TTC549 (cell line): Measurements from ENCODE around the gene PCSK5.

ENCODE experiments used
- FAIRE-seq: peaks from 2 replicates; lab custom pipeline; 2012; peaks lifted over from hg19 to GRCh38; lab: Jason Lieb, UNC

Gene PCSK5

DNA sequence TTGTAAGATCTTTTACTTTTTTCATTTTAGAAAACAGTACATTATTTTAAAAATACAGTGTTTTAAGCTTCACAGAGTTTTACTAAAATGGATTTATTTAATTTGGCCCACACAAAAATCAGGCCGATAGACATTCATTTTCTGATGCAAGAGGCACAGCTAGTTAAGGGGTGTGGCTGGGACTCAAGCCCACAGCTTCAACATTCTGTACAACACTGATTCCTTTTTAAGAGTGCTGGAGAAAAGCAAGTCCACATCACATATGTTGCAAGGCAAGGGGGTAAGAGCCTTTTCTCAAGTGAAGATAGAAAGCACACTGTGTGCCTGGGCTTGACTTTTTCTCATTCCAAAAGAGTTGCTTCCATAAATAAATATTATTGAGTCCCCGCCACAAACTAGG is 307.9 kb downstream of the PCSK5 start:
- no peak for FAIRE-seq

GRCh38 chr9:76200315-76200714 is 309.8 kb downstream of the PCSK5 start:
- no peak for FAIRE-seq

DNA sequence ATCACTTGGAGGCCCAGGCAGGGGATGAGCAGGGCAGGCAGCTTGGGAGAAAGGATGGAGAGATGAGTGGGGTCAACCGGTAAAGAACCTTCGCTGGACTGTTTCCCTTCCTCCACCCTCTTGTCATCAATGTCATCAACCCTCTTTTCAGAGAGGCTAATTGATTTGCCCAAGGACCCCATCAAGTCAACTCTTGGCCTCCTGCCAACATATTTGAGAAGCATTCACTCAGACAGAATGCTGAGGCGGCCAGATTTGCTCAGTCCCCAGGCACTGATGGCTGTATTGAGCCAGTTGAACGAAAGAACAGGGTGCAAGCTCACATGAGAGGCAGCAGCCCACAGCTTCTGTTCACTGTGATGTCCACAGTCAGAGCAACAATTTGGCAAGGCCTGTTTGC is 310.3 kb downstream of the PCSK5 start:
- FAIRE-seq = no peak

DNA sequence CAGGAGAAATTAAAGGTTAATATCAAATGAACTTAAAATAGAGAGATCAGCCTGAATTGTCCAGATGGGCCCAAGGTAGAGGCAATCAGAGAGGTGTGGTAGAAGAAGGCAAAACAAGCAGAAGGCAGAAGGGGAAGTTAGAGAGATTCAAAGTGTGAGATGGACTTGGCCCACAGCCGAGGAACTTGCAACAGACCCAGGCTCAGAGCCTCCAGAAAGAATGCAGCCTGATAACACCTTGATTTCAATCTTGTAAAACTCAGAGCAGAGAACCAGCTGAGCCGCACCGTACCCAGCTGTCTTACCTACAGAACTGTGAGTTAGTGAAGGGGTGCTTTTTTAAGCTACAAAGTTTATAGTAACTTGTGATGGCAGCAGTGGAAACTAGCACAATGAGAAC is 312.9 kb downstream of the PCSK5 start:
- FAIRE-seq = no peak

DNA sequence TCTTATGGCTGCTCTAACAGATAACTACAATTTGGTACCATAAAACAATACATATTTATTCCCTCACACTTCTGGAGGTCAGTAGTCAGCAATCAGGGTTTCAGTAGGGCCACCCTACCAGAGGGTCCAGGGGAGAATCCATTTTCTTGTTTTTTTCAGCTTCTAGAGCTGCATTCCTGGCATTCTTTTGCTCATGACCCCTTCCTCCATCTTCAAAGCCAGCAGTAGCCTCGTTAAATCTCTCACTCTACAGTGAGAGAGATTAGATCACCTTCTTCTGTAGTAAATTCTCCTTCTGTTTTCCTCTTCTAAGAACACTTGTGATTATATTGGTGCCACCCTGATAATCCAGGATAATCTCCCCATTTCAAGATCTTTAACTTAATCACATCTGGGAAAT is 316.3 kb downstream of the PCSK5 start:
- FAIRE-seq = no peak

DNA sequence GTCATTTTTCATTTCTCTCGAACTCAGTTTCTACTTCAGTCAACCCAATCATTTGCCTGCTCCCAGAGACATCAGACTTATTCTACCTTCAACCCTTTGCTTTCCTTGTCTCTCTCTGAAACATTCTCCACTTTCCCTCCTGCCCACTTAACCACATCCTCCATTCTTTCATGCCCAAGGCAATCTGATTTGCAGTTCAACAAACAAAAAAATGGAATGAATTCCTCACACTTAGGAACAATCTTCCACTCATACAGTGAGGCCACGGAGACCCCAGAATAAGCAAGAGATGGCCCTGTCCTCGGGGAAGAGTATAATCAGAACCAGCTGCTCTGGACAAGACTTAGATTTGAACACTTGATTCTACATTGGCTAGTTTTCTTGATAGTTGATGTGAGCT is 323.3 kb downstream of the PCSK5 start:
- no peak for FAIRE-seq

- FAIRE-seq = no peak
These were observed 324.6 kb downstream of the PCSK5 start for GRCh38 chr9:76215066-76215465.

DNA sequence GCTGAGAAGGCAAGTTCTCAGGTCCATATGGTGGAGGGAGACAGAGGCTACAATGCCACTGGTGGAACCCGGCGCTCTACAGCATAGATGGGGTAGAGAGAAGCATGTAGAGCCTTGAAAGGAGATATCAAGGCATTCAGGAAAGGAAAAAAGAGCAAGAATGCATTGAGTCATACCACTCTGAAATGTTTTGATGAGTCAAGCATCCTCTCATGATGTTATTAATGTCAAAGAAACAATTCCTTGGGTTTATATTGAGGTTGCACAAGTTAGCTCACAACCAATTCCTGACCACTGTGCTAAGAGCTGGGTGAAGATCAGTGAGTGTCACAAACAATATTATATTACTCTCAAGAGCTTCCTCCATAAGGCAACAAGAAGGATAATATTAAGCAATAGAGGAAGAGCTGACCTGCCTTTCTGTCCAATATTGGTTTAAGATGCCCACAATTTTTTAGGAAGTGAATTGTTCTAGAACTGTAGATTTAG is 325.7 kb downstream of the PCSK5 start:
- no peak for FAIRE-seq

- FAIRE-seq = no peak
These were observed 327.8 kb downstream of the PCSK5 start for GRCh38 chr9:76218117-76218885.

DNA sequence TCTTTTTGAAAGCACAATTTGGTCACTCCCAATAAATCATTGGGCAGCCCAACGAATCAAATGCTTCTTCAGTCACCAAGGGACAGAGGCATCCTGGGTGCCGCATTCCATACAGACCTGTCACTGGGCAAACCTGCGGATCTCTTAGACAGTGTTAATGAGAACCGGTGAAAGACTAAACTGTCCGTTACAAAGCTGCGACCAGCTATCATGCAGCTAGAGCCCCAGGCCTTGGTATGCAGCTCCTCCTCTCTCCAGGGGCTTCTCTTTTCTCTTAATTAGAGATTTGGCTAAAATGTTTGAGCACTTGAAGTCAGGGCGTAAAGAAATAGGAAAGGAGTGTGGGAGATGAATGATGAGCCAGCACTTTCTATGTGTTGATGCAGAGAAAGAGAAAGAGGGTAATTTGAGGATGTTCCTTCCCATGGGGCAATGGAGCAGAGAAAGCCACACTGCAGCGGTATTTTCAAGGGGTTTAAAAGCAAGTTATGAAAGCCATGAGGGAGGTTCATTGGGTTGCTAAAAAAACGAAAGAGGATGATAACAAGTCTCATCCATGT is 328.5 kb downstream of the PCSK5 start:
- no peak for FAIRE-seq

- no peak for FAIRE-seq
These were observed 329.2 kb downstream of the PCSK5 start for GRCh38 chr9:76219560-76220151.

- FAIRE-seq = no peak
These were observed 330.9 kb downstream of the PCSK5 start for GRCh38 chr9:76221423-76221822.

DNA sequence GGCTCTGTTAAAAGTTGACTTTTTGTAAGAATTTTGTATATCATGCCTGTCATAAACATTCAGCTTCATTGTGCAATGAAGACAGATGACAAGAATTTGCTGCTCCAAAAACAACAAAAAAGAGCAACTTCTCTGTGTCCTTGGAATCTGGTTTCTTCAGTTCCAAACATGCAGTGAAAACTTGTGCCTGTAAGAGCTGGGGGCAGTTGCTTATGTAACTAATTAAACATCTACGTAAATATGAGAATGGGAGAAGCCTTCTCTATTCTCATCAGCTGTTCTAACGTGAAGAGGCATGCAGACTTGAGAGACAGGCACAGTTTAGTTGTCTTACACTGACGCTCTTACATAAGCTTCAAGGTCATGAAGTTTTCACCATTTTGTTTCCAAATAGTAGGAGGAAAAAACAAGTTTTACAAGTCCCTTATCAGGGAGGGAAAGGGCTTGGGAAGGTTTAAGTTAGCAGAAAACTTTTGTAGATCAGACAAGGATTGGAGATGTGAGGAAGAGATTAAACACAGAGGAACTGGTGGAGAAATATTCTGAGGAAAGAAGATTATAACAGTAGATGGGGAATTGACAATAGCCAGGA is 333.4 kb downstream of the PCSK5 start:
- FAIRE-seq = no peak

DNA sequence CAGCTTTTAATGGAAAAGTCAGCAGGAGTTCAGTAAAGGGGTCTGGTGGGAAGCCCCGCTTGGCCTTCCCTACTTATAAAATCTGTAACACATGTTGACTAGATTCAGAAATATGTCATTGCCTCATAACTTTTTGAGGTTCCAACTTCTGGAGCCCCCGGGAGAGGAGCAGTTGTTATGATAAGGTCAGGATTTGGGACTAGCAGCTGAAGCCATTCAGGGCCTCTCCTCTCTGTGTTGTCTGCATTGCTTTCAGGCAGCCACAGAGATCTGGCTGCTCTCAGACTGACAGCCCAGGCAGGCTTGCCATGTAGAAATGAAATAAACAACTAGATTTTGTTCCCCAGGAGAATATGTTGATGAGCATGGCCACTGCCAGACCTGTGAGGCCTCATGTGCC is 336.7 kb downstream of the PCSK5 start:
- FAIRE-seq = no peak

DNA sequence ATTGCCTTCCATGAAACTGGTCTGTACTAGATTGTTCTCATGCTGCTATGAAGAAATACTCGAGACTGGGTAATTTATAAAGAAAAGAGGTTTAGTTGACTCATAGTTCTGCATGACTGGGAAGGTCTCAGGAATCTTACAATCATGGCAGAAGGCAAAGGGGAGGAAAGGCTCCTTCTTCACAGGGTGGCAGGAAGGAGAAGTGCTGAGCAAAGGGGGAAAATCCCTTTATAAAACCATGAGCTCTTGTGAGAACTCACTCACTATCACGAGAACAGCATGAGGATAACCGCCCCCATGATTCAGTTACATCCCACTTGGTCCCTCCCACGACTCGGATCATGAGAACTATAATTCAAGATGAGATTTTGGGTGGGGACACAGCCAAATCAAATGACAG is 340.5 kb downstream of the PCSK5 start:
- no peak for FAIRE-seq

DNA sequence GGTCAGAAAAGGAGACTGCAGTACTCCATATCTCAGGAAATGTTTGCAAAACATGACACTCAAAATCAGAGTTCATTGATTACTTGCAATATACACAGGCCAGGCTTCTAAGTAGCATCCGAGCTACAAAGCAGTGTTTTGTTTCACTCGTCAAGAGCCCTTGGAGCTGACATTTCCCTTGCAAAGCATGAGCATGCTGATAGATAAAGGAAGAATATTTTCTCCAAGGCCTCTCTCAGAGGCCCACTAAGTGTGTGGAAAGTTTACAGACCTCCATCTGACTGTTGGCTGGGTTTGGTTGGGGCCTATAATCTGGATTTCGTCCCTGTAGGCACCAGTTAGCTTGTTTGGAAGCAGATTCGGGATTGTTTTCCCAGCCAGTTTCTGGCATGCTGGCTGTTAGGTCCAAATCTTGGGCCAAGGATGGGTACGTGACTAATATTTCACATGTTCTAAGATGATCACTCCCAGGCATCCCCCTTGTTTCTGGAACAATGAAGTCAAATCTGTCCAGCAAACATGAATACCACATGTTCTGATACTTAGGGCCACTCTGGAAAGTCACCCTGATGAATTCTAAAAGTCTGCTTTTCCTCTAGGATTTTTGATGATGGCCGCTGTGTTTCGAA is 342.5 kb downstream of the PCSK5 start:
- FAIRE-seq = no peak

DNA sequence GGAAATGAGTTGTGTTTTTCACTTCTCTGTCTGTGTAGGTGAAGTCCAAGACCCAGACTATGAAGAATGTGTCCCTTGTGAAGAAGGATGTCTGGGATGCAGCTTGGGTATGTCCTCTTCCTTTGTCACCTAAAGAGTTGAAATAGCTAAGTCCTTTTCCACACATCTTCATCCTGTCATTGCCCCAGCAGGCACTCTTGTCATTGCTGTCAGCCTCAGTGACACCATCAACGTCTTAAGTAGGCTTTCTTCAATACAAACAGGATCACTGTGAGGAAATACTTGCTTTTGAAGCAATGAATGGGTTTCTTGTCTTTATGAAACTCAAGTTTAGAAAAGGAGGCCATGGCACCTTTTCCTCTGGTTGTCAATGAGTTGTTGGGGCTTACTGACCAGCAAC is 350.1 kb downstream of the PCSK5 start:
- no peak for FAIRE-seq

GRCh38 chr9:76245518-76245917 is 355.0 kb downstream of the PCSK5 start:
- FAIRE-seq = no peak

GRCh38 chr9:76246680-76247079 is 356.2 kb downstream of the PCSK5 start:
- no peak for FAIRE-seq

GRCh38 chr9:76247426-76247825 is 357.0 kb downstream of the PCSK5 start:
- FAIRE-seq = no peak

GRCh38 chr9:76249309-76249708 is 358.8 kb downstream of the PCSK5 start:
- FAIRE-seq = no peak

DNA sequence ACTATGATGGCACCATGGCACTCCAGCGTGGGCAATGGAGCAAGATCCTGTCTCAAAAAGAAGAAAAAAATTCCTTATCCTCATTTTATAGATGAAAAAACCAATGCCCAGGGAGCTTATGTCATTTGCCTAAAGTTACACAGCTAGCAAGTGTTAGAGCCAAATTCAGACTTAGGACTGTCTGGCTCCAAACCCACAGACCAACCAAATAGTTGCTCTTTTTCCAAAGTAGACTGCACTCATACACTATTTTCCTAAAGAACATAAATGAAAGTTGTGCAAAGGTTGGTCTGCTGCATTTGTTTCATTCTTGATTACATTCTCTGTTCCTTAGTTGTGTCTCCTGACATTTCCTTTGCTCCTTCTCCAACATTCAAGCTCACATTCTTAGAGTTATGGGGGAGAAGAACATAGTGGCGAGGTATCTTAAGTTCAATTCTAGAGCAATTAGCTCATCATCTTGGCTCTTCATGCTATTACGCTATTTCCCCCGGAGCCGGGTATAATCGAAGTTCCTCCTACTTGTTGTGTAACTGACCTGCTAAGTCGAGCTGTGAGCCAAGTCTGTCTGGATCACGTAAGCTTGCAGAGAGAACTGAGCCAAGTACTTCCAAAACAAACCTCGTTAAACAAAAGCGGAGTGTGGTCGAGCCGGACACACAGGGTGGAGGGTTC is 365.4 kb downstream of the PCSK5 start:
- no peak for FAIRE-seq
